Fibroblast of lung (primary cell): ENCODE data around the gene FOXB2.

Source experiments
- EZH2 ChIP-seq: IDR thresholded peaks from 2 replicates; pipeline ENCODE4 v1.5.1; 2012; ENCODE audit warnings: low read length, control low read depth, mild to moderate bottlenecking; ENCODE audit errors: missing control alignments
- TF ChIP-seq, protein P1 (sequence below), 2 donors: IDR thresholded peaks in 1 of 2; conservative IDR thresholded peaks in 1 of 2; 1 replicate in 1 of 2; 2 replicates in 1 of 2; pipeline ENCODE4 v1.5.1; 2011 to 2012; ENCODE audit warnings: low read length in 2 of 2, control low read depth in 1 of 2, inconsistent platforms in 1 of 2, low read depth in 1 of 2, mild to moderate bottlenecking in 1 of 2

DNA sequence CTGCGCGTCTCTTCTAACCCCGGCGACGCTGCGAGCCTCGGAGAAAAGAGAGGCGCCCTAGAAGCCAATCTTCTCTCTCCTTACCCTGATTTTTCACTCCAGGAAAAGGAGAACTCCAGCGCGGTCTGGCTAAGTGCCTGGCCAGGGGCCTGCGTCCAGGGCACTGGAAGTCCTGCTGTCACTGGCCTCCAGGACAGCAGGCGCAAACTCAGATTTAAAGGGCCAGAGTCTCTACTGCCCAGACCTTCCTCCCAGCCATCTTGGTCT lies 553 bp upstream of the FOXB2 start:
- TF ChIP-seq, protein P1, sequence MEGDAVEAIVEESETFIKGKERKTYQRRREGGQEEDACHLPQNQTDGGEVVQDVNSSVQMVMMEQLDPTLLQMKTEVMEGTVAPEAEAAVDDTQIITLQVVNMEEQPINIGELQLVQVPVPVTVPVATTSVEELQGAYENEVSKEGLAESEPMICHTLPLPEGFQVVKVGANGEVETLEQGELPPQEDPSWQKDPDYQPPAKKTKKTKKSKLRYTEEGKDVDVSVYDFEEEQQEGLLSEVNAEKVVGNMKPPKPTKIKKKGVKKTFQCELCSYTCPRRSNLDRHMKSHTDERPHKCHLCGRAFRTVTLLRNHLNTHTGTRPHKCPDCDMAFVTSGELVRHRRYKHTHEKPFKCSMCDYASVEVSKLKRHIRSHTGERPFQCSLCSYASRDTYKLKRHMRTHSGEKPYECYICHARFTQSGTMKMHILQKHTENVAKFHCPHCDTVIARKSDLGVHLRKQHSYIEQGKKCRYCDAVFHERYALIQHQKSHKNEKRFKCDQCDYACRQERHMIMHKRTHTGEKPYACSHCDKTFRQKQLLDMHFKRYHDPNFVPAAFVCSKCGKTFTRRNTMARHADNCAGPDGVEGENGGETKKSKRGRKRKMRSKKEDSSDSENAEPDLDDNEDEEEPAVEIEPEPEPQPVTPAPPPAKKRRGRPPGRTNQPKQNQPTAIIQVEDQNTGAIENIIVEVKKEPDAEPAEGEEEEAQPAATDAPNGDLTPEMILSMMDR (conservative IDR thresholded peaks at IDR 0.05 in 1 of 2, IDR thresholded peaks at IDR 0.05 in 1 of 2; ENCODE audit: low read depth in 1 of 2, low read length in 2 of 2): no peak
- TF ChIP-seq EZH2: no peak
